SK-N-SH treated with all-trans-retinoic acid at 6 μM for 48 hours (cell line): ENCODE results near the gene CCSER1.

Experiments
- ARNTL ChIP-seq: fragments of 450-650 bp; formaldehyde crosslinking; IDR thresholded peaks from 2 replicates; pipeline ENCODE4 v1.5.0; 2020; ENCODE audit warnings: low read depth, mild to moderate bottlenecking, moderate library complexity, borderline replicate concordance
- BACH2 ChIP-seq: fragments of 250-450 bp; sonication (Bioruptor Pico); IDR thresholded peaks from 2 replicates; pipeline ENCODE4 v1.9.0; 2021; ENCODE audit warnings: mild to moderate bottlenecking, borderline replicate concordance
- CSDC2 ChIP-seq: fragments of 250-450 bp; sonication (Bioruptor Pico); IDR thresholded peaks from 2 replicates; pipeline ENCODE4 v1.5.0; 2020; ENCODE audit warnings: mild to moderate bottlenecking, moderate library complexity
- ESRRG ChIP-seq: fragments of 250-450 bp; sonication (Bioruptor Pico); IDR thresholded peaks from 2 replicates; pipeline ENCODE4 v1.6.1; 2021; ENCODE audit warnings: mild to moderate bottlenecking
- OSR1 ChIP-seq: fragments of 250-450 bp; sonication (Bioruptor Pico); IDR thresholded peaks from 2 replicates; pipeline ENCODE4 v1.8.0; 2022; ENCODE audit warnings: moderate library complexity, mild to moderate bottlenecking, inconsistent platforms
- PATZ1 ChIP-seq: fragments of 250-450 bp; sonication (Bioruptor Pico); IDR thresholded peaks from 2 replicates; pipeline ENCODE4 v1.8.0; 2020; ENCODE audit warnings: mild to moderate bottlenecking, moderate library complexity, borderline replicate concordance
- SNAI2 ChIP-seq: fragments of 250-450 bp; sonication (Bioruptor Pico); IDR thresholded peaks from 2 replicates; pipeline ENCODE4 v1.5.0; 2020; ENCODE audit warnings: mild to moderate bottlenecking, moderate library complexity
- ZFP3 ChIP-seq: fragments of 250-450 bp; sonication (Bioruptor Pico); IDR thresholded peaks from 2 replicates; pipeline ENCODE4 v1.5.0; 2020; ENCODE audit warnings: mild to moderate bottlenecking, moderate library complexity
- ZNF70 ChIP-seq: fragments of 450-650 bp; formaldehyde crosslinking; IDR thresholded peaks from 2 replicates; pipeline ENCODE4 v1.5.0; 2020; ENCODE audit warnings: mild to moderate bottlenecking, moderate library complexity
- ZNF8 ChIP-seq: fragments of 450-650 bp; formaldehyde crosslinking; IDR thresholded peaks from 2 replicates; pipeline ENCODE4 v1.5.0; 2020; ENCODE audit warnings: mild to moderate bottlenecking, moderate library complexity

DNA sequence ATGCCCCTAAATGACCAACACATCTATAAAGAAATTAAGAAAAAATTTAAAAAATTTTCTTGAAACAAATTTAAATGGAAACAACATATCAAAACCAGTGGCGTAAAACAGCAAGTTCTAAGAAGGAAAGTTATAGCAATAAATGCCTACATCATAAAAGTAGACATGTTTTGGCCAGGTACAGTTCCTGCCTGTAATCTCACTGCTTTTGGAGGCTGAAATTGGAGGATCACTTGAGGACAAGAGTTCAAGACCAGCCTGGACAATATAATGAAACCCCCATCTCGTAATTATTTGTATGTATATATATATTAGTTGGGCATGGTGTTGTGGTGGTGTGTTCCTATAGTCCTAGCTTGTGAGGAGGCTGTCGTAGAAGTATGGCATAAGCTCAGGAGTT is 1504.1 kb downstream of the CCSER1 start:
- no peak for TF ChIP-seq BACH2 (CRISPR knock-in tag)
- TF ChIP-seq SNAI2 (CRISPR knock-in tag), result no peak
- no peak for TF ChIP-seq OSR1 (CRISPR knock-in tag)
- no peak for TF ChIP-seq PATZ1 (CRISPR knock-in tag)
- TF ChIP-seq ZFP3 (CRISPR knock-in tag), result no peak
- no peak for TF ChIP-seq ARNTL (CRISPR knock-in tag)
- no peak for TF ChIP-seq ZNF70 (CRISPR knock-in tag)
- TF ChIP-seq ZNF8, result no peak
- TF ChIP-seq CSDC2 (CRISPR knock-in tag), result no peak
- no peak for TF ChIP-seq ESRRG (CRISPR knock-in tag)
